GM18873 (cell line): ENCODE data around the gene KAT7.

ENCODE experiments used
- ATAC-seq: cut with Tn5 transposase; IDR thresholded peaks from one replicate; pipeline ENCODE4 v1.9.1; 2021; ENCODE audit warnings: mild to moderate bottlenecking, moderate library complexity, moderate number of reproducible peaks; ENCODE audit not compliant: unreplicated experiment, low FRiP score

Gene KAT7

DNA sequence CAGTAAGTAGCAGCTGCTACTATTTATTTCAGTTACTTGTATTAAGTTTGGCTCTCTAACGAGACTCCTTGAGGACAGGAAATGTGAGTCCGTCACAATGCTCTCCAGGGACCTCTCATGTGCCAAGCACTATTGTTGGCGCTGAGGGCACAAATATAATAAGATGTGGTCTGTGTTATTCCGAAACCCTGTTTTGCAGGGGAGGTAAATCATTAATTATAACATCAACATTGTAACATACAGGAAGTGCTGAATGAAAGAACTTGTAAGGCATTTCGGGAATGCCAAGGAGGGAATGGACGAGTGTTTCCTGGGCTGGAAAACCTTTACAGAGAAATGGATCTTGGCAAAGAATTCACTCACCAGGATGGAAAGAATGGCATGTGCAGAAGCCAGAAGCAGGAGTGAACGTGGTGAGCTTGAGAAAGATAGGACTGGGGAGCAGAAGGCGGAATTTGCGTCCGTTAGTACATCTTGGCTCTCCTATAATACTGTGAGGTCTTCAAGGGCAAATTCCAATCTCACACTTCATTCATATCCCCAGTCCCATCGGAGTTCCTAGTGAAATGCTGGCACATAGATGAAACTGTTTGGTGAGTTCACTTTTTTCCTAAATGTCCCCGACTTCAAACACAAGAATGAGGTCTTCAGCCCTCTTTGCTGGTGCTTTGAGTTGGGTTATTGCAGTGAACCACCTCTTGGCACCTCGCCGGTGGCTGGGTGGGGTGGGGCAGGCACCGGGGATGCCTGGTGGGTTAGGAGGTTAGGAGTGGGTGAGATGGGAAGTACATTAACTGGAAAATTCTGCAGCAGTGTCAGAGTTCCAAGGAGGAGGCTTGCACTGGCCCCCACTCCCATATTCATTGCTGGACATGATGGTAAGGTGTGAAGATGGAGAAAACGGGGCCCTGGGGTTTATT is 47.9 kb downstream of the KAT7 start:
- ATAC-seq, result no peak

- no peak for ATAC-seq
Observed at GRCh38 chr17:49839455-49839854, 51.0 kb downstream of the KAT7 start.

DNA sequence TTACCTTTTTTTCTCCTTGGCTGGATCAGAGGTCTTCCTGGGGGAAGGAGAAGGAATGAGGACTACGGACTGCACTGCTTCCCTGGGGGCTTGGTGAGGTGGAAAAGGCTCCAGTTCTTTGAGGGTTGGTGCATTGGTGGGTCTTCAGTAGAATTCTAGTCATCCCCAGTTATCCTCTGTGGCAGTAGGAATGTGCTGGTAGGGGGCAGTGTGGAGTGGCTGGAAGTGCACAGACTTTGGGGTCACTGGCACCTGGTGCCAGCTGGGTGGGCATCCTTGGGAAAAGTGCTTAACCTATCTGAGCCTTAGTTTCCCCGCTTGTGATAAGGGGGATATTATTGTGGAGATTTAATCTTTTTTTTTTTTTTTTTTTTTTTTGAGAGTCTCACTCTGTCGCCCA is 53.1 kb downstream of the KAT7 start:
- no peak for ATAC-seq

GRCh38 chr17:49842371-49842770 is 53.9 kb downstream of the KAT7 start:
- no peak for ATAC-seq

- ATAC-seq, result no peak
Observed at GRCh38 chr17:49842846-49843245, 54.4 kb downstream of the KAT7 start.

DNA sequence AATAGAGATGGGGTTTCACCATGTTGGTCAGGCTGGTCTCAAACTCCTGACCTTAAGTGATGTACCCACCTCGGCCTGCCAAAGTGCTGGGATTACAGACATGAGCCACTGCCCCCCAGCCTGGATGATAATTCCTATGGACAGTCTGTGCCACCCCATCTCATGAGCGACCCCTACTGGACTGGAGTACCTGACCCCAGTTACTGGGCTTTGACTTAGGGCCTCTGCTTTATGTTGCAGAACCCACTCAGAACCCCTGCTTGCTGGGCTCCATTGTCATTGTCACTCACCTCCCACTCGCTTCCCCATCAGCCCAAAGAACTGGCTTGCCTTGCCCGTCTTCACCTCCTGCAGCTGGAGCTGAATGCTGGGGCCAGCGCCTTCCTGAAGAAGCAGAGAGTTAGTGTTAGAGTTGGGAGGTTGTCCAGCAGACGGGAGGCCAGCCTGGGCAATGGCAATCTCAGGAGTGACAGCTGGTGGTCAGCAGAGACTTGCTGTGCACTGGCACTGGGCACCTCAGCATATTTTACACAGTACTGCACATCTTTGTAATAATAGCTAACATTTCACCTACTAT is 55.4 kb downstream of the KAT7 start:
- no peak for ATAC-seq

- no peak for ATAC-seq
Observed at GRCh38 chr17:49845321-49845720, 56.8 kb downstream of the KAT7 start.

DNA sequence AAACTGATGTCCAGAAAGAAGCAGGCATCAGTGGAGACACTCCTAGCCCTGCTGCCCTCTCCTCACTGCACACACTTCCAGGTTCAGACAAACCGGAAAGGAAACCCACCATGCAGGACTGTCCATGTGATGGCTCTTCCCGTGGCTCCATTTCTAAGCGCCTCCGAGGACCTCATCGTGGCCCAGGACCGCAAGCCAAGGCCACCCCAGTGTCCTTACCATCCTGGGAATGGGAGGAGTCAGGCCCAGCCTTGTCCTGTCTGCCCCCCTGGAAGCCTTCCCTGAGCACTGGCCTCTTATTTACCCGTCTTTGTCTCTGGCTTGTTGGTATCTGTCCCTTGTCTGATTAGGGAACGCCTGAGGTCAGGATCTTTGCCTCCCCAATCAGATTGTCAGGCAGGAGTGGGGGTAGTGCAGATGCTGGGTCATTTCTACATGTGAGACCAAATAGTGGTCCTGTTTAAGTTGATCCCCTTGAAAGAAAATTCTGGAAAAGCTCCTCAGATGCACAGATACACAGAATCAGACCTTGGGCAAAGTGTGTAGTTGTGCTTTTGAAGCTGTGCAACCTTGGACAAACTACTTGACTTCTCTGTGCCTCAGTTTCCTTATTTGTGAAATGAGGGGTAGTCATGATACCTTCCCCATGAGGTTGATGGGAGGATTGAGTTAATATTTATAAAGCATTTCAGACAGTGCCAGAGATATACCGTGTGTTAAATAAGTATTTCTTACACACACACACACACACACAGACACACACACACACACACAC is 58.6 kb downstream of the KAT7 start:
- ATAC-seq, result no peak

- ATAC-seq, result no peak
Observed at GRCh38 chr17:49848019-49848473, 59.6 kb downstream of the KAT7 start, which contains the start of gene TAC4. Gene TAC4, minus strand, starts transcription at chr17:49848069. Its CDS starts 52 bp downstream, at chr17:49848017.

DNA sequence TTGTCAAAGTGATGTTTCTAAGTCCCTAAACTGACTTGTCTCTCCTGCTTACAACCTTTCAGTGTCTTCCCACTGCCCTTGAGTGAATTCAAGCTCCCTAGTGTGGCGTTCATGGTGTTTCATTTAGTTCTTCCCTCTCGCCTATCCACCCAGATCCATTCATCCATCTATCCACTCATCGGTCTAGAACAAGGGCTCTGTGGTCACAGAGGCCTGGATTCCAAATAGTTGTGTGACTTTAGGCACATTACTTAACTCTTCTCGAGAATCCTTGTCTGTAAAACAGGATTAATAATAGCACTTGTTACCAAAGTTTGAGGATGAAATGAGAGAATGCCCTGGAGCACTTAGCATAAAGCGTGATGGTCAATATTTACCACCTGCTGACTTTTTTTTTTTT is 60.3 kb downstream of the KAT7 start:
- no peak for ATAC-seq

- no peak for ATAC-seq
Observed at GRCh38 chr17:49850218-49850610, 61.7 kb downstream of the KAT7 start.

DNA sequence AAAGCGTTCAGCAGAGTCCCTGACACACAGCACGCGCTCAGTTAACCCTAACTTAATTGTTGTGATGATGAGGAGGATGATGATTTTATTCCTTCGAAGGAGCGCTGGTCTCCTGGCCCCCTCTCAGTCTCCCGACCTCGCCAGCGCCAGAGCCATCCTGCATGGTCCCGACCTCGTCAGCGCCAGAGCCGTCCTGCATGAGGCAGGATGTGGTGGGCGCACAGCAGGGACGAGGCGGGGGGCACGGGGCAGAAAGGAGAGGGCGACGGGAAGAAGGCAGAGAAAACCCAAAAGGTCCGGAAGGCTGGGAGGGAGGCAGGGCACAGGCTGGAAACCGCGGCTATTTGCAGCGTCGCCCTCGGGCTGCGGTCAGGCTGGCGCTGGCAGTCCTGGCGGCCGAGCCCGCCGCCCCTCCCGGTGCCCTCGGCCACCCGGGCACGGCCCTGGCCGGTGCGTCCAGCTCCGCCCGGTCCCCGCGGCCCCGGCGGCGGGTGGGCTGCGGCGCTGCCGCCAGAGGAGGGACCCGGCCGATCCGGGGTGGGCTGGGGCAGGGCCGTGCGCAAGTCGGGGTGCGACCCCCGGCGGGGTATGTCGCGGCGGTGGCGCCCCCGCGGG is 62.4 kb downstream of the KAT7 start:
- ATAC-seq, result no peak

DNA sequence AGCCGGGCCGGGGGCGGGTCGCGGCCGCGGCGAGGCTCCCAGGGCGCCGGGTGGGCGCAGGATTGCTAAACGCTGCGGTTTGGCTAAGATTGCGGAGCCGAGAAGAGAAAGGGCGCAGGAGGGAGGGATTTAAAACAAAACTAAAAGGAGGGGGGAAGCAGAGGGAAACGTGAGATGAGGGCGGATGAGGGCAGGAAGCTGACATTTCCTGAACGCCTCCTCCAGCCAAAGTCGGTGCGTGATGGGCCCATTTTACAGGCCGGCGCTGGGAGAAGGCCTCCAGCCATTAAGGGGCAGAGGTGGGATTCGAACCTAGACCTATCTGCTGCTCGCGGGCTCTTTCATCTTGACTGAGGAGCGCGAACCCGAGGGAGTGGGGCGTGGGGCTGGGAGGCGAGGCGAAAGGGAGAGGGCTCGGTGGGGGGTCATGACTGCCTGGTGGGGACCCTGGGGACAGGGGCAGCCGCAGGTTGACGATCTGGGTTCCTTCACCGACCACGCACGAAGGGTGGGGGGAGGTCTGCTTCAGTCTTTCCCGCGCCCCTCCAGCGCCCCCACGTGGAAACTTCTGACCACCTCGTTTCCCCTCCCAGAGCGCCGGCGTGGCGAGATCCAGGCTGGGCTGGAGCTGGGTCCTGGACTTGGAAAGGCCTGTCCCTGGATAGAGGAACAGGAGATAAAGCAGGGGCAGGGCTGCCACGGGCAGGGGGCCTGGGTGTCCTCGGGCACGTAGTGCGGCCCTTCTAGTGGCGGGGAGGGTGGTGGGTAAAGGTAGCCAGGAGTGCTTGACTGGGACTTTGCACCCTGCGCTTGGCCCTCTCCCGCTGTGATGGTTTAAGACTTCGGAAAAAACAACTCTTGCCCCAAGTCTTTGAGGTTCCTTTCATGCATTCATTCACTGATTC is 63.2 kb downstream of the KAT7 start:
- no peak for ATAC-seq

GRCh38 chr17:49853470-49854015 is 65.1 kb downstream of the KAT7 start:
- ATAC-seq, result no peak

DNA sequence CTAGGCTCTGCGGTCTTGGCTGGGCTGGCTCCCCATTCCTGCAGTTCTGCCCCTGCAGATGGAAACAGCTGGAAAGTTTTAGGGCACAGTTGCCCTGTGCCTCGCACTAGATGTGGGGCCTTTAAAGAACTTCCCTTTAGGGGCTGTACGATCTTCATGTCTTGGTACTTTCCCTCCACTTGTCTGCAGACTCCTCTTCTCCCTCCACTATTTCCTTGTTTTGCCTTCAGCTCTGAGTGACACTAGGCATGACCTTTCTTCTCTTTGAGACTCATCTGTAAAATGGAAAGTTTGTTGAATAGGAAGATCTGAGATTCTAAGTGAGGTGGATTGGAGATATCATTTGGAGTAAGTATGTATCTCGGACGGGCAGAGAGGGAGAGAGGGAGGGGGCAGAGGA is 65.6 kb downstream of the KAT7 start:
- ATAC-seq, result no peak

DNA sequence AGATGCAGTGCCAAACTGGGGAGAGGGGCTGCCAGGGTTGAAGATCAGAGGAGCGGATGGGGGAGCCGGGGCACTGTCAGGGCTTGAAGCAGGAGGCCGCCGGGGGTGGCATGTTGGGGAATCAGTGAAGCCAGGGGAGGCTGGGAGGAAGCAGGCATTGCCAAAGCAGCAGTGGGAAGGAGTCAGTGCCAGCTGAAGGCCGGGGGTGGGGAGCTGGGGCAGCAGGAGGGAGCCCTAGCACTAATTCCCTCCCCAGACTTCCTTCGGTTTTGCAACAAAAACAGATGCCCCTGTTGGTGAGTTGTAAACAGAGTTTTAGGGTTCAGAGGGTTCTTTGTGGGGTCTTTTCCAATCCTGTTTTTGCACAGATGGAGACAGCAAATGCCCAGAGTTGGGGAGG is 70.3 kb downstream of the KAT7 start:
- no peak for ATAC-seq

DNA sequence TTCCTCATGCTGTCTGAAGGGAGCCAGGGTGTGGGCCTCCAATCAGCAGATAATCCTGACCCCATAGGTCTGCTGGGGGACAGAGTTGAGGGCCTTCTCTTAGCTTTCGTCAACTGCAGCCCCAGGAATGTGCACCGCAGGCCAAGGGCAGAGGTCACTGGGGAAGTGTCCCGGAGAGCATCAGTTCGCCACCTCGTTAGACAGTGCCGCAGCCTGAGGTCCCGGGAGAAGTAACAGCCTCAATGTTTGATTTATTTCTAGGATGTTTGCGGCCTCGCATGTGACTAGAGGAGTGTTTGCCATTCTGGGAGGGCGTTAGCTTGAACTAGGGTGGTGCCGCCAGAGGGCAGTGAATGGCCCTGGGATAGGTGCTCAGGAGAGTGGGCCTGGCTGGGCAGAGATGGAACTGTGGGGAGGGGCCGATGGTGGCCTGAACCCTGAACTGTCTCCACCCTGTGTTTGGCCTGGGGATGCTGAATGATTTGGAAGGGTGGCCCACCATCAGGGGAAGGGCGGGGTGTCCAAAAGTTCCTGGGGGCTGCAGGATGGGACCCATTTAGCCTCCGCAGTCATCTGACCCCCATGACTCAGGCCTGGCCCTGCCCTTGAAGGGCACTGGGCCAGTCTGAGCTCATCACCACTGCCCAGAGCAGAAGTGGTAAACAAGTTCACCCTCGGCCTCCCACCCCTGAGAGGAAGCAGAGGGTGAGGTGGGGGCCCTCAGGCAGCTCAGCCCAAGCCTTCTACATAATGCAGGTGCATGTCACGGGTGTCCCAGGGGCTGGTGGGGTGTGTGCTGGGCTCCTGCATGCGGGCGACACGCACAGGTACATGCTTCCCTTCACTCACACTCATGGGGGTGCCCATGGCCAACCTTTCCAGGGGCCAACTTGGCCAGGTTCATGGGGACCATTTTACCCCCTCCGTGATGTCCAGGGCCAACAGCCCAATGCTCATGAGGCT is 71.8 kb downstream of the KAT7 start:
- ATAC-seq, result no peak

- ATAC-seq, result no peak
Observed at GRCh38 chr17:49861150-49861884, 72.8 kb downstream of the KAT7 start.
